Left ventricle myocardium inferior (tissue), 1 donor: ENCODE measurements around the gene PITHD1. TPM values are rescaled to one million over a fixed set of nuclear protein-coding genes. Genes with fewer than 3 reads are reported as not detected.
"Not testable (repeated sequence)": the region's sequence is repeated elsewhere in the genome, so short reads cannot be mapped to it uniquely, and the experiment has no call there.

Experiments
- DNase-seq: peaks from one replicate; pipeline ENCODE4 v3.0.0-alpha.2; 2020
- H3K27ac ChIP-seq: fragments of 200-600 bp; replicated peaks from 2 replicates; pipeline ENCODE4 v1.8.0; 2021
- H3K27me3 ChIP-seq: fragments of 200-600 bp; 2 replicates; pipeline ENCODE4 v1.8.0; 2021; ENCODE audit warnings: low read depth
- H3K36me3 ChIP-seq: fragments of 200-600 bp; 2 replicates; pipeline ENCODE4 v1.8.0; 2021
- H3K4me1 ChIP-seq: fragments of 200-600 bp; 2 replicates; pipeline ENCODE4 v1.8.0; 2021
- H3K4me3 ChIP-seq: fragments of 200-600 bp; 2 replicates; pipeline ENCODE4 v1.8.0; 2021; ENCODE audit warnings: mild to moderate bottlenecking, moderate library complexity
- H3K9me3 ChIP-seq: fragments of 200-600 bp; replicated peaks from 2 replicates; pipeline ENCODE4 v1.8.0; 2021
- CTCF ChIP-seq: fragments of 200-600 bp; IDR thresholded peaks from 2 replicates; pipeline ENCODE4 v1.8.0; 2021; ENCODE audit warnings: antibody characterized with exemption, mild to moderate bottlenecking, borderline replicate concordance
- intact Hi-C: fragments of 100-400 bp; cut with micrococcal nuclease; formaldehyde crosslinking; loops from one replicate; pipeline ENCODE4 v1.11.0; 2022
- total RNA-seq: library from RNA; stranded (reverse); fragmentation: NEBNext Ultra II Directional; extraction: Animal tissue kit (Norgen Biotek cat#: 25700); gene quantifications from one replicate; pipeline ENCODE4 v1.2.1, GENCODE V29; 2021
- donor health status: DM: no; HTN: yes; CAD: no; lungs with severe emphysema.

Gene PITHD1
- total RNA-seq, 1 donor from 2014 or later: 40.3 TPM

DNA sequence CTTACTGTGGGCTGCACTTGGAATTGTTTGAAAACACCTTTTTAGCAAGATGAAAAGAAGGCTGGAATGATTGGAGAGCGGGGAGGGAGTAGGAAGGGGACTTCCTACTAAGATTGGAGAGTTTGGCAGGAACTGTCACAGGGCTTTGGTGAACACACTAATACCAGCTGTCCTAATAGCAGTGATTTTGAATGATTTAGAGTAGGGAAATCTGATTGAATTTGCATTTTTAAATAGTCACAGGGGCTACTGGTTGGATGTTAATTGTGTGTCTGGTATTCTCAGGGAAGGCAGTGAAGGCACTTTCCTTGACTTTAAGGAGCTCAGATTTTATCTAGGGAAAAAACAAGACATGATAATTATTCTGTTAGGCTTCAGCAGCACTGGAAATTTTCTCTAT, 49.5 kb downstream of the PITHD1 start:
- no peaks in the 10 kb centered on the region for H3K27me3 ChIP-seq
- no peak for TF ChIP-seq CTCF
- intact Hi-C loops: no loop called here

GRCh38 chr1:23834156-23834555, 55.9 kb downstream of the PITHD1 start:
- H3K27me3 ChIP-seq, H3K36me3 ChIP-seq, intact Hi-C loops: not testable (repeated sequence)

More for the DNA sequence above, 49.5 kb downstream of the PITHD1 start:
- H3K36me3 ChIP-seq: no peaks in the 10 kb centered on the region
- H3K4me3 ChIP-seq: no peak overlapping the region
- no peak for DNase-seq
- no peak overlapping the region for H3K27ac ChIP-seq
- H3K9me3 ChIP-seq: no peaks in the 10 kb centered on the region
- peaks cover 25% of the 10 kb centered on the region for H3K4me1 ChIP-seq

DNA sequence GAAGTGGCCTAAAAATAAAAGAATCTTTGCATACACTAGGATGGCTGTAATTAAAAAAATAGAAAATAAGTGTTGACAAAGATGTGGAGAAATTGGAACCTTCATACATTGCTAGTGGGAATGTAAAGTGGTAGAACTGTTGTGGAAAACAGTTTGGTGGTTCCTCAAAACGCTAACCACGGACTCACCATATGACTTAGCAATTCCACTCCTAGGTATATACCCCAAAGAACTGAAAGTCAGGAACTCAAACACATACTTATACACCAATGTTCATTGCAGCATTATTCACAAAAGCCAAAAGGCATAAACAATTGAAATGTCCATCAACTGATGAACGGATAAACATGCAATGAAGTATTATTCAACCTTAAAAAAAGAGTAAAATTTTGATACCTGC, 57.8 kb downstream of the PITHD1 start:
- H3K27me3 ChIP-seq: peaks cover 5% of the 10 kb centered on the region
- H3K4me3 ChIP-seq: no peak overlapping the region
- no peaks in the 10 kb centered on the region for H3K36me3 ChIP-seq
- H3K27ac ChIP-seq: no peak overlapping the region
- H3K4me1 ChIP-seq: peaks cover 7% of the 10 kb centered on the region
- no peaks in the 10 kb centered on the region for H3K9me3 ChIP-seq
- no peak for TF ChIP-seq CTCF
- intact Hi-C loops: no loop called here
- no peak for DNase-seq

More at GRCh38 chr1:23834156-23834555, 55.9 kb downstream of the PITHD1 start:
- H3K9me3 ChIP-seq, H3K4me1 ChIP-seq, H3K4me3 ChIP-seq, DNase-seq, H3K27ac ChIP-seq: not testable (repeated sequence)

Other genes with a start within 250 kb of the PITHD1 start
- gene E2F2, start 247.2 kb upstream of the PITHD1 start, total RNA-seq: 0.16 TPM
- gene ID3, start 218.9 kb upstream of the PITHD1 start, total RNA-seq: 75.2 TPM
- 684 TPM for gene RPL11, start 86.6 kb upstream of the PITHD1 start, total RNA-seq
- 29.1 TPM for gene ELOA, start 34.9 kb upstream of the PITHD1 start, total RNA-seq
- gene LYPLA2, start 12.7 kb downstream of the PITHD1 start, total RNA-seq: 26.2 TPM
- 6.3 TPM for gene GALE, start 22.3 kb downstream of the PITHD1 start, total RNA-seq
- gene HMGCL, start 47.0 kb downstream of the PITHD1 start, total RNA-seq: 31.9 TPM
- gene FUCA1, start 89.9 kb downstream of the PITHD1 start, total RNA-seq: 11.4 TPM
- not detected for gene CNR2, start 134.9 kb downstream of the PITHD1 start, total RNA-seq
- 92.3 TPM for gene PNRC2, start 181.4 kb downstream of the PITHD1 start, total RNA-seq
- gene SRSF10, start 201.9 kb downstream of the PITHD1 start, total RNA-seq: 56.5 TPM